ENCODE measurements around the gene NOTCH1.

The NOTCH1 gene

GRCh38 chr9:136538599-136539426, 7.0 kb downstream of the NOTCH1 start:
- no peaks in the 10 kb centered on the region for H3K27me3 ChIP-seq (ENCODE audit: insufficient read depth, poor library complexity, severe bottlenecking)
- H3K4me3 ChIP-seq (replicated peaks; ENCODE audit: insufficient read depth, low read length): no peak overlapping the region
- peak overlapping the region; percentile 56 for H3K27ac ChIP-seq (replicated peaks)
- TF ChIP-seq GABPA (IDR thresholded peaks at IDR 0.05; ENCODE audit: low read depth) (no peak), SPI1 (IDR thresholded peaks at IDR 0.05; ENCODE audit: borderline replicate concordance, low read depth) (no peak), POLR2AphosphoS5 (IDR thresholded peaks at IDR 0.05; ENCODE audit: low read depth) (no peak)
- TF ChIP-seq, protein P1, sequence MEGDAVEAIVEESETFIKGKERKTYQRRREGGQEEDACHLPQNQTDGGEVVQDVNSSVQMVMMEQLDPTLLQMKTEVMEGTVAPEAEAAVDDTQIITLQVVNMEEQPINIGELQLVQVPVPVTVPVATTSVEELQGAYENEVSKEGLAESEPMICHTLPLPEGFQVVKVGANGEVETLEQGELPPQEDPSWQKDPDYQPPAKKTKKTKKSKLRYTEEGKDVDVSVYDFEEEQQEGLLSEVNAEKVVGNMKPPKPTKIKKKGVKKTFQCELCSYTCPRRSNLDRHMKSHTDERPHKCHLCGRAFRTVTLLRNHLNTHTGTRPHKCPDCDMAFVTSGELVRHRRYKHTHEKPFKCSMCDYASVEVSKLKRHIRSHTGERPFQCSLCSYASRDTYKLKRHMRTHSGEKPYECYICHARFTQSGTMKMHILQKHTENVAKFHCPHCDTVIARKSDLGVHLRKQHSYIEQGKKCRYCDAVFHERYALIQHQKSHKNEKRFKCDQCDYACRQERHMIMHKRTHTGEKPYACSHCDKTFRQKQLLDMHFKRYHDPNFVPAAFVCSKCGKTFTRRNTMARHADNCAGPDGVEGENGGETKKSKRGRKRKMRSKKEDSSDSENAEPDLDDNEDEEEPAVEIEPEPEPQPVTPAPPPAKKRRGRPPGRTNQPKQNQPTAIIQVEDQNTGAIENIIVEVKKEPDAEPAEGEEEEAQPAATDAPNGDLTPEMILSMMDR (IDR thresholded peaks at IDR 0.05; ENCODE audit: insufficient read depth, low read length): no peak
- TF ChIP-seq, protein P2, sequence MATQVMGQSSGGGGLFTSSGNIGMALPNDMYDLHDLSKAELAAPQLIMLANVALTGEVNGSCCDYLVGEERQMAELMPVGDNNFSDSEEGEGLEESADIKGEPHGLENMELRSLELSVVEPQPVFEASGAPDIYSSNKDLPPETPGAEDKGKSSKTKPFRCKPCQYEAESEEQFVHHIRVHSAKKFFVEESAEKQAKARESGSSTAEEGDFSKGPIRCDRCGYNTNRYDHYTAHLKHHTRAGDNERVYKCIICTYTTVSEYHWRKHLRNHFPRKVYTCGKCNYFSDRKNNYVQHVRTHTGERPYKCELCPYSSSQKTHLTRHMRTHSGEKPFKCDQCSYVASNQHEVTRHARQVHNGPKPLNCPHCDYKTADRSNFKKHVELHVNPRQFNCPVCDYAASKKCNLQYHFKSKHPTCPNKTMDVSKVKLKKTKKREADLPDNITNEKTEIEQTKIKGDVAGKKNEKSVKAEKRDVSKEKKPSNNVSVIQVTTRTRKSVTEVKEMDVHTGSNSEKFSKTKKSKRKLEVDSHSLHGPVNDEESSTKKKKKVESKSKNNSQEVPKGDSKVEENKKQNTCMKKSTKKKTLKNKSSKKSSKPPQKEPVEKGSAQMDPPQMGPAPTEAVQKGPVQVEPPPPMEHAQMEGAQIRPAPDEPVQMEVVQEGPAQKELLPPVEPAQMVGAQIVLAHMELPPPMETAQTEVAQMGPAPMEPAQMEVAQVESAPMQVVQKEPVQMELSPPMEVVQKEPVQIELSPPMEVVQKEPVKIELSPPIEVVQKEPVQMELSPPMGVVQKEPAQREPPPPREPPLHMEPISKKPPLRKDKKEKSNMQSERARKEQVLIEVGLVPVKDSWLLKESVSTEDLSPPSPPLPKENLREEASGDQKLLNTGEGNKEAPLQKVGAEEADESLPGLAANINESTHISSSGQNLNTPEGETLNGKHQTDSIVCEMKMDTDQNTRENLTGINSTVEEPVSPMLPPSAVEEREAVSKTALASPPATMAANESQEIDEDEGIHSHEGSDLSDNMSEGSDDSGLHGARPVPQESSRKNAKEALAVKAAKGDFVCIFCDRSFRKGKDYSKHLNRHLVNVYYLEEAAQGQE (IDR thresholded peaks at IDR 0.05; ENCODE audit: insufficient replicate concordance, low read depth): no peak
- DNase-seq (ENCODE audit: low read depth in 1 of 2, low spot score in 1 of 2): no peak

- DNase-seq (ENCODE audit: low read depth in 1 of 2, low spot score in 1 of 2): no peak
- no peak overlapping the region for H3K27ac ChIP-seq (replicated peaks)
- no peaks in the 10 kb centered on the region for H3K27me3 ChIP-seq (ENCODE audit: insufficient read depth, poor library complexity, severe bottlenecking)
- TF ChIP-seq, protein P1 (IDR thresholded peaks at IDR 0.05; ENCODE audit: insufficient read depth, low read length): no peak
- no peak for TF ChIP-seq SPI1 (IDR thresholded peaks at IDR 0.05; ENCODE audit: borderline replicate concordance, low read depth)
- TF ChIP-seq, protein P2 (IDR thresholded peaks at IDR 0.05; ENCODE audit: insufficient replicate concordance, low read depth): no peak
- no peak overlapping the region for H3K4me3 ChIP-seq (replicated peaks; ENCODE audit: insufficient read depth, low read length)
Observed at GRCh38 chr9:136537896-136538598, 7.8 kb downstream of the NOTCH1 start.

- no peaks in the 10 kb centered on the region for H3K27me3 ChIP-seq (ENCODE audit: insufficient read depth, poor library complexity, severe bottlenecking)
- TF ChIP-seq GABPA (IDR thresholded peaks at IDR 0.05; ENCODE audit: low read depth) (no peak), POLR2AphosphoS5 (IDR thresholded peaks at IDR 0.05; ENCODE audit: low read depth) (no peak), SPI1 (IDR thresholded peaks at IDR 0.05; ENCODE audit: borderline replicate concordance, low read depth) (no peak)
- TF ChIP-seq, protein P1 (IDR thresholded peaks at IDR 0.05; ENCODE audit: insufficient read depth, low read length): no peak
- TF ChIP-seq, protein P2 (IDR thresholded peaks at IDR 0.05; ENCODE audit: insufficient replicate concordance, low read depth): no peak
- H3K27ac ChIP-seq (replicated peaks): no peak overlapping the region
- no peak for DNase-seq (ENCODE audit: low read depth in 1 of 2, low spot score in 1 of 2)
- no peak overlapping the region for H3K4me3 ChIP-seq (replicated peaks; ENCODE audit: insufficient read depth, low read length)
Observed at GRCh38 chr9:136537411-136537810, 8.4 kb downstream of the NOTCH1 start.

All from HL-60 (cell line).